ENCODE data around the gene CPPED1. TPM values are rescaled to one million over a fixed set of nuclear protein-coding genes. Genes with fewer than 3 reads are reported as not detected.

The CPPED1 gene
- total and polyA plus RNA-seq, 10 of the 15 experiments (the other 5 are each of a cell fraction or from before 2014, with no cell fraction given) = 7.1 to 39.0 (median 16.0) TPM

DNA sequence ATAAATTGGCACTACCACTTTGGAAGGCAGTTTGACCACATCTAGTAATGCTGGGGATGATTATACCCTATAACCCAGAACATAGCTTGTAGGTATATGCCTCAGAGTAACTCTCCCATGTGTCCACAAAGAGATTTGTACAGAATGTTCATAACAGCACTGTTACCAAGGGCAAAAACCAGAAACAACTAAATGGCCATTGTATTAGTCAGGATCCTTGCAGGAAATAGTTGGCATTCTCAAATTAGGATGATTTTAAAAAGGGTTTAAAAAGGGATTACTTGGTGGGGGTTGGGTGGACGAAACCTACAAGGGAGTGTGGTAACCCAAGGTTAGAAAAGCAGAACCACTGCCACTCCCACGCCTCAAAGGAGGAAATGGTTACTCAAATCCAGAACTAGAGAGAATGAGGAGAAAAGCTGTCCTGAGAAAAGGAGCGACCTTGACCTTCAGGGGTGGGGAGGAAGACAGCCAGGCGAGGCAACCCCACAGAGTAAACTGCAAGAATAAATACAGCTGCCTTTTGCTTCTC lies 2.1 kb downstream of the CPPED1 start (continued):
- TF ChIP-seq, protein P1, sequence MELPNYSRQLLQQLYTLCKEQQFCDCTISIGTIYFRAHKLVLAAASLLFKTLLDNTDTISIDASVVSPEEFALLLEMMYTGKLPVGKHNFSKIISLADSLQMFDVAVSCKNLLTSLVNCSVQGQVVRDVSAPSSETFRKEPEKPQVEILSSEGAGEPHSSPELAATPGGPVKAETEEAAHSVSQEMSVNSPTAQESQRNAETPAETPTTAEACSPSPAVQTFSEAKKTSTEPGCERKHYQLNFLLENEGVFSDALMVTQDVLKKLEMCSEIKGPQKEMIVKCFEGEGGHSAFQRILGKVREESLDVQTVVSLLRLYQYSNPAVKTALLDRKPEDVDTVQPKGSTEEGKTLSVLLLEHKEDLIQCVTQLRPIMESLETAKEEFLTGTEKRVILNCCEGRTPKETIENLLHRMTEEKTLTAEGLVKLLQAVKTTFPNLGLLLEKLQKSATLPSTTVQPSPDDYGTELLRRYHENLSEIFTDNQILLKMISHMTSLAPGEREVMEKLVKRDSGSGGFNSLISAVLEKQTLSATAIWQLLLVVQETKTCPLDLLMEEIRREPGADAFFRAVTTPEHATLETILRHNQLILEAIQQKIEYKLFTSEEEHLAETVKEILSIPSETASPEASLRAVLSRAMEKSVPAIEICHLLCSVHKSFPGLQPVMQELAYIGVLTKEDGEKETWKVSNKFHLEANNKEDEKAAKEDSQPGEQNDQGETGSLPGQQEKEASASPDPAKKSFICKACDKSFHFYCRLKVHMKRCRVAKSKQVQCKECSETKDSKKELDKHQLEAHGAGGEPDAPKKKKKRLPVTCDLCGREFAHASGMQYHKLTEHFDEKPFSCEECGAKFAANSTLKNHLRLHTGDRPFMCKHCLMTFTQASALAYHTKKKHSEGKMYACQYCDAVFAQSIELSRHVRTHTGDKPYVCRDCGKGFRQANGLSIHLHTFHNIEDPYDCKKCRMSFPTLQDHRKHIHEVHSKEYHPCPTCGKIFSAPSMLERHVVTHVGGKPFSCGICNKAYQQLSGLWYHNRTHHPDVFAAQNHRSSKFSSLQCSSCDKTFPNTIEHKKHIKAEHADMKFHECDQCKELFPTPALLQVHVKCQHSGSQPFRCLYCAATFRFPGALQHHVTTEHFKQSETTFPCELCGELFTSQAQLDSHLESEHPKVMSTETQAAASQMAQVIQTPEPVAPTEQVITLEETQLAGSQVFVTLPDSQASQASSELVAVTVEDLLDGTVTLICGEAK (IDR thresholded peaks at IDR 0.05; ENCODE audit: borderline replicate concordance) = no peak
- TF ChIP-seq, protein P2, sequence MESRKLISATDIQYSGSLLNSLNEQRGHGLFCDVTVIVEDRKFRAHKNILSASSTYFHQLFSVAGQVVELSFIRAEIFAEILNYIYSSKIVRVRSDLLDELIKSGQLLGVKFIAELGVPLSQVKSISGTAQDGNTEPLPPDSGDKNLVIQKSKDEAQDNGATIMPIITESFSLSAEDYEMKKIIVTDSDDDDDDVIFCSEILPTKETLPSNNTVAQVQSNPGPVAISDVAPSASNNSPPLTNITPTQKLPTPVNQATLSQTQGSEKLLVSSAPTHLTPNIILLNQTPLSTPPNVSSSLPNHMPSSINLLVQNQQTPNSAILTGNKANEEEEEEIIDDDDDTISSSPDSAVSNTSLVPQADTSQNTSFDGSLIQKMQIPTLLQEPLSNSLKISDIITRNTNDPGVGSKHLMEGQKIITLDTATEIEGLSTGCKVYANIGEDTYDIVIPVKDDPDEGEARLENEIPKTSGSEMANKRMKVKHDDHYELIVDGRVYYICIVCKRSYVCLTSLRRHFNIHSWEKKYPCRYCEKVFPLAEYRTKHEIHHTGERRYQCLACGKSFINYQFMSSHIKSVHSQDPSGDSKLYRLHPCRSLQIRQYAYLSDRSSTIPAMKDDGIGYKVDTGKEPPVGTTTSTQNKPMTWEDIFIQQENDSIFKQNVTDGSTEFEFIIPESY (IDR thresholded peaks at IDR 0.05) = no peak
- TF ChIP-seq CREM (IDR thresholded peaks at IDR 0.05; ENCODE audit: low read depth) = peak; percentile 88
- TF ChIP-seq, protein P3, sequence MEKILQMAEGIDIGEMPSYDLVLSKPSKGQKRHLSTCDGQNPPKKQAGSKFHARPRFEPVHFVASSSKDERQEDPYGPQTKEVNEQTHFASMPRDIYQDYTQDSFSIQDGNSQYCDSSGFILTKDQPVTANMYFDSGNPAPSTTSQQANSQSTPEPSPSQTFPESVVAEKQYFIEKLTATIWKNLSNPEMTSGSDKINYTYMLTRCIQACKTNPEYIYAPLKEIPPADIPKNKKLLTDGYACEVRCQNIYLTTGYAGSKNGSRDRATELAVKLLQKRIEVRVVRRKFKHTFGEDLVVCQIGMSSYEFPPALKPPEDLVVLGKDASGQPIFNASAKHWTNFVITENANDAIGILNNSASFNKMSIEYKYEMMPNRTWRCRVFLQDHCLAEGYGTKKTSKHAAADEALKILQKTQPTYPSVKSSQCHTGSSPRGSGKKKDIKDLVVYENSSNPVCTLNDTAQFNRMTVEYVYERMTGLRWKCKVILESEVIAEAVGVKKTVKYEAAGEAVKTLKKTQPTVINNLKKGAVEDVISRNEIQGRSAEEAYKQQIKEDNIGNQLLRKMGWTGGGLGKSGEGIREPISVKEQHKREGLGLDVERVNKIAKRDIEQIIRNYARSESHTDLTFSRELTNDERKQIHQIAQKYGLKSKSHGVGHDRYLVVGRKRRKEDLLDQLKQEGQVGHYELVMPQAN (conservative IDR thresholded peaks at IDR 0.05) = no peak
- TF ChIP-seq, protein P4, sequence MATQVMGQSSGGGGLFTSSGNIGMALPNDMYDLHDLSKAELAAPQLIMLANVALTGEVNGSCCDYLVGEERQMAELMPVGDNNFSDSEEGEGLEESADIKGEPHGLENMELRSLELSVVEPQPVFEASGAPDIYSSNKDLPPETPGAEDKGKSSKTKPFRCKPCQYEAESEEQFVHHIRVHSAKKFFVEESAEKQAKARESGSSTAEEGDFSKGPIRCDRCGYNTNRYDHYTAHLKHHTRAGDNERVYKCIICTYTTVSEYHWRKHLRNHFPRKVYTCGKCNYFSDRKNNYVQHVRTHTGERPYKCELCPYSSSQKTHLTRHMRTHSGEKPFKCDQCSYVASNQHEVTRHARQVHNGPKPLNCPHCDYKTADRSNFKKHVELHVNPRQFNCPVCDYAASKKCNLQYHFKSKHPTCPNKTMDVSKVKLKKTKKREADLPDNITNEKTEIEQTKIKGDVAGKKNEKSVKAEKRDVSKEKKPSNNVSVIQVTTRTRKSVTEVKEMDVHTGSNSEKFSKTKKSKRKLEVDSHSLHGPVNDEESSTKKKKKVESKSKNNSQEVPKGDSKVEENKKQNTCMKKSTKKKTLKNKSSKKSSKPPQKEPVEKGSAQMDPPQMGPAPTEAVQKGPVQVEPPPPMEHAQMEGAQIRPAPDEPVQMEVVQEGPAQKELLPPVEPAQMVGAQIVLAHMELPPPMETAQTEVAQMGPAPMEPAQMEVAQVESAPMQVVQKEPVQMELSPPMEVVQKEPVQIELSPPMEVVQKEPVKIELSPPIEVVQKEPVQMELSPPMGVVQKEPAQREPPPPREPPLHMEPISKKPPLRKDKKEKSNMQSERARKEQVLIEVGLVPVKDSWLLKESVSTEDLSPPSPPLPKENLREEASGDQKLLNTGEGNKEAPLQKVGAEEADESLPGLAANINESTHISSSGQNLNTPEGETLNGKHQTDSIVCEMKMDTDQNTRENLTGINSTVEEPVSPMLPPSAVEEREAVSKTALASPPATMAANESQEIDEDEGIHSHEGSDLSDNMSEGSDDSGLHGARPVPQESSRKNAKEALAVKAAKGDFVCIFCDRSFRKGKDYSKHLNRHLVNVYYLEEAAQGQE (IDR thresholded peaks at IDR 0.05; ENCODE audit: low read depth, low read length) = no peak
- no peak for TF ChIP-seq SIN3A (IDR thresholded peaks at IDR 0.05; ENCODE audit: low read depth, low read length)
- no peak for TF ChIP-seq RAD51 (IDR thresholded peaks at IDR 0.05)
- TF ChIP-seq, protein P5, sequence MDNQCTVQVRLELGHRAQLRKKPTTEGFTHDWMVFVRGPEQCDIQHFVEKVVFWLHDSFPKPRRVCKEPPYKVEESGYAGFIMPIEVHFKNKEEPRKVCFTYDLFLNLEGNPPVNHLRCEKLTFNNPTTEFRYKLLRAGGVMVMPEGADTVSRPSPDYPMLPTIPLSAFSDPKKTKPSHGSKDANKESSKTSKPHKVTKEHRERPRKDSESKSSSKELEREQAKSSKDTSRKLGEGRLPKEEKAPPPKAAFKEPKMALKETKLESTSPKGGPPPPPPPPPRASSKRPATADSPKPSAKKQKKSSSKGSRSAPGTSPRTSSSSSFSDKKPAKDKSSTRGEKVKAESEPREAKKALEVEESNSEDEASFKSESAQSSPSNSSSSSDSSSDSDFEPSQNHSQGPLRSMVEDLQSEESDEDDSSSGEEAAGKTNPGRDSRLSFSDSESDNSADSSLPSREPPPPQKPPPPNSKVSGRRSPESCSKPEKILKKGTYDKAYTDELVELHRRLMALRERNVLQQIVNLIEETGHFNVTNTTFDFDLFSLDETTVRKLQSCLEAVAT (IDR thresholded peaks at IDR 0.05) = no peak
- TF ChIP-seq, protein P6, sequence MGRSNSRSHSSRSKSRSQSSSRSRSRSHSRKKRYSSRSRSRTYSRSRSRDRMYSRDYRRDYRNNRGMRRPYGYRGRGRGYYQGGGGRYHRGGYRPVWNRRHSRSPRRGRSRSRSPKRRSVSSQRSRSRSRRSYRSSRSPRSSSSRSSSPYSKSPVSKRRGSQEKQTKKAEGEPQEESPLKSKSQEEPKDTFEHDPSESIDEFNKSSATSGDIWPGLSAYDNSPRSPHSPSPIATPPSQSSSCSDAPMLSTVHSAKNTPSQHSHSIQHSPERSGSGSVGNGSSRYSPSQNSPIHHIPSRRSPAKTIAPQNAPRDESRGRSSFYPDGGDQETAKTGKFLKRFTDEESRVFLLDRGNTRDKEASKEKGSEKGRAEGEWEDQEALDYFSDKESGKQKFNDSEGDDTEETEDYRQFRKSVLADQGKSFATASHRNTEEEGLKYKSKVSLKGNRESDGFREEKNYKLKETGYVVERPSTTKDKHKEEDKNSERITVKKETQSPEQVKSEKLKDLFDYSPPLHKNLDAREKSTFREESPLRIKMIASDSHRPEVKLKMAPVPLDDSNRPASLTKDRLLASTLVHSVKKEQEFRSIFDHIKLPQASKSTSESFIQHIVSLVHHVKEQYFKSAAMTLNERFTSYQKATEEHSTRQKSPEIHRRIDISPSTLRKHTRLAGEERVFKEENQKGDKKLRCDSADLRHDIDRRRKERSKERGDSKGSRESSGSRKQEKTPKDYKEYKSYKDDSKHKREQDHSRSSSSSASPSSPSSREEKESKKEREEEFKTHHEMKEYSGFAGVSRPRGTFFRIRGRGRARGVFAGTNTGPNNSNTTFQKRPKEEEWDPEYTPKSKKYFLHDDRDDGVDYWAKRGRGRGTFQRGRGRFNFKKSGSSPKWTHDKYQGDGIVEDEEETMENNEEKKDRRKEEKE (IDR thresholded peaks at IDR 0.05) = no peak
- TF ChIP-seq RUNX3 (IDR thresholded peaks at IDR 0.05; ENCODE audit: low read length) = peak; percentile 97
- TF ChIP-seq BRCA1 (IDR thresholded peaks at IDR 0.05; ENCODE audit: low read depth, low read length) = no peak
- TF ChIP-seq NBN (IDR thresholded peaks at IDR 0.05) = 0 out of 2 replicates have a peak, but pooled peaks have one; percentile 34
- no peak for TF ChIP-seq SRF (IDR thresholded peaks at IDR 0.05; ENCODE audit: low read depth in 2 of 2, low read length in 2 of 2)
